HepG2 (cell line): Measurements from ENCODE around the gene MIPEP. TPM values are rescaled to one million over a fixed set of nuclear protein-coding genes. Genes with fewer than 3 reads are reported as not detected.

Experiments used
- ATAC-seq: fragments of 200-7000 bp; cut with Tn5 transposase; 3 replicates; pipeline ENCODE4 v1.9.1; 2020; ENCODE audit warnings: mild to moderate bottlenecking, moderate library complexity
- BruUV-seq: library from RNA; stranded (reverse); fragments of 400-500 nt; replicated peaks from 2 replicates; lab custom pipeline; 2021; lab: Mats Ljungman, UMichigan
- CTCF ChIA-PET: fragments of 300-600 bp; formaldehyde crosslinking; extraction: SDS; loops from one replicate; lab custom pipeline; 2021; ENCODE audit warnings: low total read pairs, inconsistent platforms, low intra/inter-chr PET ratio; lab: Yijun Ruan, JAX
- POLR2A ChIA-PET: fragments of 350-600 bp; sonication (Branson Sonifier 250); formaldehyde crosslinking; loops from one replicate; lab custom pipeline; 2020; ENCODE audit warnings: antibody characterized with exemption, inconsistent platforms; lab: Yijun Ruan, JAX
- DNase-seq: peaks from one replicate; pipeline ENCODE4 v3.0.0-alpha.2; 2015; ENCODE audit warnings: low spot score
- FAIRE-seq: peaks from 3 replicates; lab custom pipeline; 2011; peaks lifted over from hg19 to GRCh38; lab: Jason Lieb, UNC
- H2AFZ ChIP-seq: one replicate; pipeline ENCODE4 v1.6.1; 2011; ENCODE audit warnings: low read length, inconsistent platforms
- H3K27ac ChIP-seq: fragments of 300-600 bp; 3 replicates; pipeline ENCODE4 v1.8.0; 2011; ENCODE audit warnings: mixed run types, mild to moderate bottlenecking, mixed read lengths, low read length, inconsistent platforms; ENCODE audit not compliant: insufficient read depth; ENCODE audit errors: extremely low read length
- H3K27me3 ChIP-seq, 2 experiments: fragments of 200-600 bp in 1 of 2; 2 replicates in 1 of 2; 3 replicates in 1 of 2; pipeline versions ENCODE4 v1.6.0 to v1.8.0; 2011; ENCODE audit warnings: low read length in 2 of 2, mild to moderate bottlenecking in 2 of 2, moderate library complexity in 2 of 2, inconsistent platforms in 1 of 2; ENCODE audit not compliant: insufficient read depth in 2 of 2, control insufficient read depth in 1 of 2
- H3K36me3 ChIP-seq, 2 experiments: fragments of 200-600 bp in 1 of 2; replicated peaks in 1 of 2; 2 replicates in 1 of 2; 3 replicates in 1 of 2; pipeline versions ENCODE4 v1.5.1 to v1.8.0; 2011; ENCODE audit warnings: low read length in 2 of 2, inconsistent platforms in 1 of 2; ENCODE audit not compliant: insufficient read depth in 2 of 2, control insufficient read depth in 1 of 2
- H3K4me1 ChIP-seq: 2 replicates; pipeline ENCODE4 v1.5.1; 2012; ENCODE audit warnings: low read length, inconsistent platforms; ENCODE audit not compliant: insufficient read depth
- H3K4me2 ChIP-seq: 2 replicates; pipeline ENCODE4 v1.6.0; 2011; ENCODE audit warnings: low read depth, low read length, inconsistent platforms
- H3K4me3 ChIP-seq, 3 experiments: fragments of 200-600 bp in 1 of 3; sonication (generic), shearing (Covaris generic) in 1 of 3; replicated peaks in 1 of 3; 2 replicates each; pipeline ENCODE4 v1.5.1; 2011 to 2016; ENCODE audit warnings: low read length in 3 of 3, inconsistent platforms in 2 of 3, low read depth in 2 of 3, mild to moderate bottlenecking in 2 of 3, control low read depth in 1 of 3, mixed read lengths in 1 of 3; ENCODE audit not compliant: insufficient read depth in 1 of 3
- H3K79me2 ChIP-seq: one replicate; pipeline ENCODE4 v1.6.1; 2011; ENCODE audit warnings: low read length, inconsistent platforms; ENCODE audit not compliant: insufficient read depth
- H3K9ac ChIP-seq: 2 replicates; pipeline ENCODE4 v1.6.0; 2011; ENCODE audit warnings: mild to moderate bottlenecking, low read depth, low read length, inconsistent platforms; ENCODE audit not compliant: insufficient read depth
- H3K9me3 ChIP-seq: 2 replicates; pipeline ENCODE4 v1.5.1; 2012; ENCODE audit warnings: mild to moderate bottlenecking, low read length
- H4K20me1 ChIP-seq: 2 replicates; pipeline ENCODE4 v1.6.0; 2011; ENCODE audit warnings: inconsistent platforms, mild to moderate bottlenecking, low read length, moderate library complexity; ENCODE audit not compliant: insufficient read depth
- AKNA ChIP-seq: sonication (generic); formaldehyde crosslinking; IDR thresholded peaks from 2 replicates; pipeline ENCODE4 v1.4.0; 2020; ENCODE audit warnings: missing genetic modification reagents, borderline replicate concordance
- ELF1 ChIP-seq: sonication (generic); formaldehyde crosslinking; IDR thresholded peaks from 2 replicates; pipeline ENCODE4 v1.4.0; 2020; ENCODE audit warnings: missing genetic modification reagents
- GFI1 ChIP-seq: sonication (generic); formaldehyde crosslinking; IDR thresholded peaks from 2 replicates; pipeline ENCODE4 v1.5.0; 2020; ENCODE audit warnings: missing genetic modification reagents, mild to moderate bottlenecking, borderline replicate concordance
- JDP2 ChIP-seq: sonication (generic); formaldehyde crosslinking; IDR thresholded peaks from 2 replicates; pipeline ENCODE4 v1.8.1; 2022; ENCODE audit warnings: missing genetic modification reagents, borderline replicate concordance
- MYC ChIP-seq: sonication (generic); formaldehyde crosslinking; IDR thresholded peaks from 2 replicates; pipeline ENCODE4 v1.9.0; 2021; ENCODE audit warnings: missing genetic modification reagents, borderline replicate concordance
- PITX1 ChIP-seq: sonication (generic); formaldehyde crosslinking; IDR thresholded peaks from 2 replicates; pipeline ENCODE4 v1.5.1; 2020; ENCODE audit warnings: mild to moderate bottlenecking, missing genetic modification reagents
- YY1 ChIP-seq: IDR thresholded peaks from 2 replicates; pipeline ENCODE4 v1.6.1; 2011; ENCODE audit warnings: low read length, low read depth, moderate library complexity, mild to moderate bottlenecking; ENCODE audit not compliant: insufficient read depth, insufficient replicate concordance
- ZNF24 ChIP-seq: fragments of 450-650 bp; IDR thresholded peaks from 2 replicates; pipeline ENCODE4 v1.6.1; 2017; ENCODE audit warnings: antibody characterized with exemption, mild to moderate bottlenecking
- ZNF672 ChIP-seq: sonication (generic); formaldehyde crosslinking; IDR thresholded peaks from 2 replicates; pipeline ENCODE4 v1.8.1; 2022; ENCODE audit warnings: missing genetic modification reagents
- ZNF790 ChIP-seq: sonication (generic); formaldehyde crosslinking; IDR thresholded peaks from 2 replicates; pipeline ENCODE4 v1.8.0; 2022; ENCODE audit warnings: missing genetic modification reagents, mild to moderate bottlenecking, borderline replicate concordance
- WGBS: methylation state at CpG from one replicate; pipeline ENCODE4 v1.1.6; 2017; ENCODE audit warnings: low lambda C conversion rate; 5-methylcytosine and 5-hydroxymethylcytosine counted together
- in situ Hi-C: cut with HindIII; loops from 2 replicates; pipeline ENCODE4 v1.10.0; 2017; ENCODE audit warnings: low pct_unique_long_range_greater_than_20kb; ENCODE audit not compliant: extremely low pct_ligation_motif_present
- intact Hi-C: fragments of 100-400 bp; cut with micrococcal nuclease; formaldehyde crosslinking; loops from one replicate; pipeline ENCODE4 v1.10.0; 2022; ENCODE audit not compliant: unreplicated experiment
- polyA plus RNA-seq, 8 experiments: library from polyadenylated mRNA; depleted of rRNA in 3 of 8; stranded (reverse) in 7 of 8; unstranded in 1 of 8; fragments of >200 nt; fragmentation: Illumina TruSeq in 4 of 8; extraction: Trizol in 4 of 8; gene quantifications; 2 replicates each; pipeline versions ENCODE4 v1.2.1 to v1.2.3, GENCODE V29; 2011 to 2016; ENCODE audit warnings: low read depth in 4 of 8, missing spikeins in 1 of 8, mixed read lengths in 1 of 8; ENCODE audit not compliant: insufficient read depth in 1 of 8
- total RNA-seq, 5 experiments: library from RNA; depleted of rRNA; stranded (reverse); fragments of >200 nt; fragmentation: Illumina TruSeq; extraction: Trizol; gene quantifications; 2 replicates each; pipeline ENCODE4 v1.2.3, GENCODE V29; 2016; ENCODE audit warnings: low read depth in 1 of 5
- TF ChIP-seq, protein P1 (sequence below): sonication (generic); formaldehyde crosslinking; IDR thresholded peaks from 2 replicates; pipeline ENCODE4 v1.8.1; 2022; ENCODE audit warnings: mild to moderate bottlenecking, missing genetic modification reagents

MIPEP gene
- total and polyA plus RNA-seq, 2 of the 13 experiments (the other 11 are each of a cell fraction or from before 2014, with no cell fraction given) = 9.3 to 24.1 TPM

DNA sequence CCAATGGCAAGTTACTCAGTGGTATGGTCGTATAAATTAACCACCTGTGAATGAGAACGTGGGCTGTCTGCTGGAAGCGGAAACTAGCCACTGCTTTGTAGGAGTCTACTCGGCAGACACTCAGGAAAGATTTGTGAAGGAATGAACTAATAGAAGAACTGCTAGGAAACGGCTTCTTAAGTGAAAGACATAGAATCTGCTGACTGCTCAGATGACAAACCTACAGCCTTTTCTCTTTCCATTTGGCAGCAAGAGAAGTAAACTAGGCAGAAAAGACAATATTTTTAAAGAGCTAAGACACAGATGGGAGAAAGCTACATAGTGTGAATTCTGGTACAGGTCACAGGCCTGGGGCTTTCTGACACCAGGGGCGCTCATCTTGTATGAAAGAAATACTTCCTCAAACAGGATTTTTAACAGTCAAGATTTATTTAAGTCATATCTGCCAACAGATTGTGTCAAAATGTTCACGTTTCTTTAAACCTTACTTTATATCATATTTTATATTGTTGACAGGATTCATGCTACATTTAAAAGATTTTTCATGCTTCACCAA lies 78.4 kb downstream of the MIPEP start:
- ATAC-seq (no peak), DNase-seq (no peak), FAIRE-seq (no peak)
- TF ChIP-seq ZNF790 (CRISPR knock-in tag) (no peak), GFI1 (CRISPR knock-in tag) (no peak), ELF1 (CRISPR knock-in tag) (no peak), AKNA (CRISPR knock-in tag) (no peak), JDP2 (CRISPR knock-in tag) (no peak), ZNF672 (no peak), YY1 (no peak), MYC (CRISPR knock-in tag) (no peak), ZNF24 (no peak), PITX1 (CRISPR knock-in tag) (no peak)
- TF ChIP-seq, protein P1, sequence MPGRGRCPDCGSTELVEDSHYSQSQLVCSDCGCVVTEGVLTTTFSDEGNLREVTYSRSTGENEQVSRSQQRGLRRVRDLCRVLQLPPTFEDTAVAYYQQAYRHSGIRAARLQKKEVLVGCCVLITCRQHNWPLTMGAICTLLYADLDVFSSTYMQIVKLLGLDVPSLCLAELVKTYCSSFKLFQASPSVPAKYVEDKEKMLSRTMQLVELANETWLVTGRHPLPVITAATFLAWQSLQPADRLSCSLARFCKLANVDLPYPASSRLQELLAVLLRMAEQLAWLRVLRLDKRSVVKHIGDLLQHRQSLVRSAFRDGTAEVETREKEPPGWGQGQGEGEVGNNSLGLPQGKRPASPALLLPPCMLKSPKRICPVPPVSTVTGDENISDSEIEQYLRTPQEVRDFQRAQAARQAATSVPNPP (CRISPR knock-in tag) = no peak
- Histone ChIP-seq H3K36me3 (peaks cover 0 to 3% of the 10 kb centered on the region in 2 experiments; a peak in 1 of 5 replicates), H3K4me1 (no peaks in the 10 kb centered on the region), H3K79me2 (no peaks in the 10 kb centered on the region), H3K27ac (no peak overlapping the region), H3K27me3 (no peaks in the 10 kb centered on the region), H4K20me1 (no peaks in the 10 kb centered on the region), H3K9me3 (no peaks in the 10 kb centered on the region), H3K4me2 (no peak overlapping the region), H2AFZ (no peak overlapping the region), H3K9ac (no peak overlapping the region), H3K4me3 (no peak overlapping the region)
- in situ Hi-C loops = no loop called here
- no TSS peak for BruUV-seq
- intact Hi-C loops = no loop called here
- CTCF ChIA-PET = no interaction called here
- 97% methylated on average over 7 of the region's 7 CpGs for WGBS
- POLR2A ChIA-PET = no interaction called here
